KMS-11 (cell line): Measurements from ENCODE around the gene RAET1E.

ENCODE experiments used
- H2AFZ ChIP-seq: fragments of 200-600 bp; sonication (generic); 2 replicates; pipeline ENCODE4 v1.6.1; 2016; ENCODE audit warnings: antibody characterized with exemption, mixed run types, low read depth
- H3K27ac ChIP-seq: fragments of 200-600 bp; sonication (generic); 2 replicates; pipeline ENCODE4 v1.6.1; 2016; ENCODE audit warnings: mild to moderate bottlenecking, mixed run types
- H3K27me3 ChIP-seq: fragments of 200-600 bp; sonication (generic); 2 replicates; pipeline ENCODE4 v1.6.1; 2017; ENCODE audit warnings: mild to moderate bottlenecking, low read depth, mixed run types, moderate library complexity; ENCODE audit not compliant: insufficient read depth
- H3K36me3 ChIP-seq: fragments of 200-600 bp; sonication (generic); 2 replicates; pipeline ENCODE4 v1.6.1; 2017; ENCODE audit warnings: mild to moderate bottlenecking, mixed run types; ENCODE audit not compliant: insufficient read depth
- H3K4me1 ChIP-seq: fragments of 200-600 bp; sonication (generic); 2 replicates; pipeline ENCODE4 v1.6.1; 2016; ENCODE audit warnings: mild to moderate bottlenecking, low read depth, mixed run types; ENCODE audit not compliant: poor library complexity, severe bottlenecking
- H3K4me2 ChIP-seq: fragments of 200-600 bp; sonication (generic); 2 replicates; pipeline ENCODE4 v1.7.0; 2016; ENCODE audit warnings: mild to moderate bottlenecking, mixed run types
- H3K4me3 ChIP-seq: fragments of 200-600 bp; sonication (generic); IDR thresholded peaks from 2 replicates; pipeline ENCODE4 v1.6.1; 2017; ENCODE audit warnings: low read depth, low read length, mixed read lengths; ENCODE audit not compliant: insufficient read depth
- H3K79me2 ChIP-seq: fragments of 200-600 bp; sonication (generic); 2 replicates; pipeline ENCODE4 v1.6.1; 2016; ENCODE audit warnings: low read depth, mixed run types; ENCODE audit not compliant: insufficient read depth
- H3K9ac ChIP-seq: fragments of 200-600 bp; sonication (generic); 2 replicates; pipeline ENCODE4 v1.6.1; 2016; ENCODE audit warnings: mild to moderate bottlenecking, mixed run types
- H4K20me1 ChIP-seq: fragments of 200-600 bp; sonication (generic); 2 replicates; pipeline ENCODE4 v1.6.1; 2016; ENCODE audit warnings: mild to moderate bottlenecking, mixed run types; ENCODE audit not compliant: insufficient read depth
- TF ChIP-seq, protein P1 (sequence below): fragments of 200-600 bp; sonication (generic); conservative IDR thresholded peaks from 2 replicates; pipeline ENCODE4 v1.6.1; 2017; ENCODE audit warnings: low read depth, mild to moderate bottlenecking, antibody characterized with exemption, low read length, moderate library complexity, mixed read lengths

RAET1E gene

DNA sequence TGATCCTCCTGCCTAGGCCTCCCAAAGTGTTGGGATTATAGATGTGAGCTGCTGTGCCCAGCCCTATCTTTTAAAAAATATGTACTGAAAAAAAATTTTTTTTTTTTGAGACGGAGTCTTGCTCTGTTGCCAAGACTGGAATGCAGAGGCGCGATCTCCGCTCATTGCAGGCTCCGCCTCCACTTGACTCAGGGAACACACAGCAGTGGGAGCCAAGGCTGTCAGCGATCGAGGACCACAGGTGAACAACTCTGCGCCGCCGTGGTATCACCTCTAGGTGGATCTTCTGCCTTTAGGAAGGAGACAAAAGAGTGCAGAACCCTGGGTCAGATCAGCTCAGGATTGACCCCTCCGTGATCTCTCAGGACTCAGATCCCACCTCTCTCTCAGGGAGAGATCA is 13.7 kb downstream of the RAET1E start:
- Histone ChIP-seq H3K27ac (no peak overlapping the region), H3K4me3 (no peak overlapping the region), H3K9ac (no peak overlapping the region), H3K4me1 (no peaks in the 10 kb centered on the region), H2AFZ (no peak overlapping the region), H4K20me1 (no peaks in the 10 kb centered on the region), H3K36me3 (no peaks in the 10 kb centered on the region), H3K4me2 (no peak overlapping the region), H3K27me3 (no peaks in the 10 kb centered on the region), H3K79me2 (no peaks in the 10 kb centered on the region)
- TF ChIP-seq, protein P1, sequence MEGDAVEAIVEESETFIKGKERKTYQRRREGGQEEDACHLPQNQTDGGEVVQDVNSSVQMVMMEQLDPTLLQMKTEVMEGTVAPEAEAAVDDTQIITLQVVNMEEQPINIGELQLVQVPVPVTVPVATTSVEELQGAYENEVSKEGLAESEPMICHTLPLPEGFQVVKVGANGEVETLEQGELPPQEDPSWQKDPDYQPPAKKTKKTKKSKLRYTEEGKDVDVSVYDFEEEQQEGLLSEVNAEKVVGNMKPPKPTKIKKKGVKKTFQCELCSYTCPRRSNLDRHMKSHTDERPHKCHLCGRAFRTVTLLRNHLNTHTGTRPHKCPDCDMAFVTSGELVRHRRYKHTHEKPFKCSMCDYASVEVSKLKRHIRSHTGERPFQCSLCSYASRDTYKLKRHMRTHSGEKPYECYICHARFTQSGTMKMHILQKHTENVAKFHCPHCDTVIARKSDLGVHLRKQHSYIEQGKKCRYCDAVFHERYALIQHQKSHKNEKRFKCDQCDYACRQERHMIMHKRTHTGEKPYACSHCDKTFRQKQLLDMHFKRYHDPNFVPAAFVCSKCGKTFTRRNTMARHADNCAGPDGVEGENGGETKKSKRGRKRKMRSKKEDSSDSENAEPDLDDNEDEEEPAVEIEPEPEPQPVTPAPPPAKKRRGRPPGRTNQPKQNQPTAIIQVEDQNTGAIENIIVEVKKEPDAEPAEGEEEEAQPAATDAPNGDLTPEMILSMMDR: no peak

DNA sequence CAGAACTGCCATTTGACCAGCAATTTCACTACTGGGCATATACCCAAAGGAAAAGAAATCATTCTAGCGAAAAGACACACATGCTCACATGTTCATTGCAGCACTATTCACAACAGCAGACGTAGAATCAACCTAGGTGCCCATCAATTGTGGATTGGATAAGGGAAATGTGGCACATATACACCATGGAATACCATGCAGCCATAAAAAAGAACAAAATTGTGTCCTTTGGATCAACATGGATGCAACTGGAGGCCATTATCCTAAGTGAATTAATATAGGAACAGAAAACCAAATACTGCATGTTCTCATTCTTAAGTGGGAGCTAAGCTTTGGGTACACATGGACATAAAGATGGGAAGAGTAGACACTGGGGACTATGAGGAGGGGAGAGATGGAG is 16.1 kb downstream of the RAET1E start:
- TF ChIP-seq, protein P1: no peak
- no peaks in the 10 kb centered on the region for H3K79me2 ChIP-seq
- no peak overlapping the region for H3K4me3 ChIP-seq
- no peak overlapping the region for H3K4me2 ChIP-seq
- no peaks in the 10 kb centered on the region for H3K36me3 ChIP-seq
- no peak overlapping the region for H2AFZ ChIP-seq
- no peak overlapping the region for H3K9ac ChIP-seq
- H3K4me1 ChIP-seq: no peaks in the 10 kb centered on the region
- H3K27me3 ChIP-seq: no peaks in the 10 kb centered on the region
- no peak overlapping the region for H3K27ac ChIP-seq
- no peaks in the 10 kb centered on the region for H4K20me1 ChIP-seq

GRCh38 chr6:149881066-149881766 is 16.7 kb downstream of the RAET1E start:
- Histone ChIP-seq H3K9ac (no peak overlapping the region), H3K27me3 (no peaks in the 10 kb centered on the region), H2AFZ (no peak overlapping the region), H3K4me1 (no peaks in the 10 kb centered on the region), H3K4me3 (no peak overlapping the region), H3K27ac (no peak overlapping the region), H3K4me2 (no peak overlapping the region), H4K20me1 (no peaks in the 10 kb centered on the region), H3K79me2 (no peaks in the 10 kb centered on the region), H3K36me3 (no peaks in the 10 kb centered on the region)
- TF ChIP-seq, protein P1: no peak

DNA sequence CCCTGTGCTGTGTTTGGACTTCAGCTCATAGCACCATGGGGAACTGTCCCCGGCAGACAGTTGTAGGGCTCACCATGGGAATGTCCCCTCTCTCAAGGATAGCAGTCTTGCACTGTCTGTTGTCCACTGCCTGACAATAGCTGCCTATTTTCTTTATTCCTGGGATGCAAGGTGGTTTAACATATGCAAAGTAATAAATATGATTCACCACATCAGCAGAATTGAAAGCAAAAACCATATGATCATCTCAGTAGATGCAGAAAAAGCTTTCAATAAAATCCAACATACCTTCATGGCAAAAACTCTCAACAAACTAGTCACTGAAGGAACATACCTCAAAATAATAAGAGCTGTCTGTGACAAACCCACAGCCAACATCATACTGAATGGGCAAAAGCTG is 20.3 kb downstream of the RAET1E start:
- Histone ChIP-seq H3K27me3 (no peaks in the 10 kb centered on the region), H3K4me1 (no peaks in the 10 kb centered on the region), H3K4me3 (no peak overlapping the region), H3K4me2 (no peak overlapping the region), H4K20me1 (no peaks in the 10 kb centered on the region), H2AFZ (no peak overlapping the region), H3K9ac (no peak overlapping the region), H3K79me2 (no peaks in the 10 kb centered on the region), H3K36me3 (0 out of 2 replicates have a peak, but pooled peaks cover 2% of the 10 kb centered on the region), H3K27ac (no peak overlapping the region)
- TF ChIP-seq, protein P1: no peak
